Smooth muscle cell of the brain vasculature (primary cell): ENCODE results near the gene OR56A3.

Source experiments
- DNase-seq: peaks from one replicate; pipeline ENCODE4 v3.0.0-alpha.2; 2012; ENCODE audit warnings: low read depth, low spot score

OR56A3 gene

DNA sequence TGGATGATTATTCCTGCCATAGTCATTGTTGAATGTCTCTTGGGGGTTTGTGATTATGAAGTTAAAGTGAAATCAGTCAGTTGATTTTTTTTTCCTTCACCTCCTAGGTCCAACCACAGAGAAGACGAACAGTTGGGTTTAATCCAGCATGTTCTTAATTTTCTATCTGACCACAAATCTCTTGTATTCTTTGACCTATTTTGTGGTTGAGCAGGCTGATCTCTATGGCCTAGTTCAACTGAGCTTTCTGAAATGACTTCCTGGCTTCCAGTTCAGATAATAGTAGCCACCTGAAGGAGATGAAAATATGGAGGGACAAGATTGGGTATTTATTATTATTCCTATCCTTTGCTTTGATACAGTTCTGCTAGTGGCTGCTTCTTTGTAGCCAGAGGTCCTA is 31.5 kb downstream of the OR56A3 start:
- DNase-seq: no peak

DNA sequence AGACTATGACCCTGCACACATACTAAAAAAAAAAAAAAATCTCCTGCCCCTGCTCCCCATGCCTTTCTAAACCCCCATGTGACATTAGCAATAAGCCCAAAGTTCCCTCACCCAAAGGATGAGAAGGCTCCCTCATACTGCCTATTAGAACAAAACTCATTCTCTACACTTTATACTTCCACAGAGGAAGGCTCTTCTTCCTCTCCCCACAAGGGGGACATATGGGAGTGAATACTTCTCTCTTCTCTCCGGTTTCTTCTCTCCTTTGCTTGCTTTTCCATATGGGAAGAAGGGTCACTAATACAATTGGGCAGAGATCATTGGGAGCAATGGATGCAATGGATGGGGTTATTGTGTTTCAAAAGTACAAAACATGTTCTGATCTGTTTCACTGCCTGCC is 41.4 kb downstream of the OR56A3 start:
- no peak for DNase-seq

DNA sequence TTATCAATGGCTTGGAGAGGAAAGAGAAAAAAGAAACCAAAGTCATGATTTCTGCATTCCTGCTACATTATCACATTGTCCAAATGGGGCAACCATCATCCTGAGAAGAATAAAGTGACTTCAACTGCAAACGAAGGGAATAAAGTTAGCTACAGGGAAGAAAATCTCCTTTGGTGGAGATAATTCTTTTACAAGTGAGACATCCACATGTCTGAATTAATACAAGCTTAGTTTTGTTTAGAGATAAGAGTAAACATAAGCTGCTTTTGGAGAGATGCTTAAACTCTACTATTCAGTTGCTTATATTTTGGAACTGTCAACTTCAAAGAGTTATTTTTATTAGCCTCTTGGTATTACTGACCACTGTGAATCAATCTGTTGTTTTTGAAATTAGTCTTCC is 44.8 kb downstream of the OR56A3 start, which contains the start of gene OR52L1:
OR52L1 (minus strand) TSS at position 101 of the 400 bp plus-strand sequence; CDS start at position 46, 55 bp downstream.
- no peak for DNase-seq

- DNase-seq: no peak
Measured at GRCh38 chr11:5989203-5989602, 47.2 kb downstream of the OR56A3 start.

DNA sequence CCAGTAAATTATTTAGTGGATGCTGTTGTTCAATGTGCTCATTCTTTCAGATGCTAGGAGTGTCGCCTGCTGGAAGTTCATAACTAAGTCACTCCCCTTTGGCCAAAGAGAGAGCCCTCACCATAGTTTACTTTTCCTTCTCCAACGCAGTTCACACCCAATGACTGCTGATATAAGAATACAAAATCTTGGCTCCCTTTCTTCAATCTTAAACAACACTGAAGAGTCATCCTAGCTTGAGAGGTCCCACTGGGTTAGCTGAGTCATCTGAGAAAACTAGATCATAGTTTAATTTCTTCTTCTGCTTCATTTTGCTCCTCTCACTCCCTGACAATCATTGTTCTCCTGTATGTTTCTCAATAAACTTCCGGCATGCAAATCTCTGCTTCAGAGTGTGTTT is 50.1 kb downstream of the OR56A3 start:
- DNase-seq: no peak

DNA sequence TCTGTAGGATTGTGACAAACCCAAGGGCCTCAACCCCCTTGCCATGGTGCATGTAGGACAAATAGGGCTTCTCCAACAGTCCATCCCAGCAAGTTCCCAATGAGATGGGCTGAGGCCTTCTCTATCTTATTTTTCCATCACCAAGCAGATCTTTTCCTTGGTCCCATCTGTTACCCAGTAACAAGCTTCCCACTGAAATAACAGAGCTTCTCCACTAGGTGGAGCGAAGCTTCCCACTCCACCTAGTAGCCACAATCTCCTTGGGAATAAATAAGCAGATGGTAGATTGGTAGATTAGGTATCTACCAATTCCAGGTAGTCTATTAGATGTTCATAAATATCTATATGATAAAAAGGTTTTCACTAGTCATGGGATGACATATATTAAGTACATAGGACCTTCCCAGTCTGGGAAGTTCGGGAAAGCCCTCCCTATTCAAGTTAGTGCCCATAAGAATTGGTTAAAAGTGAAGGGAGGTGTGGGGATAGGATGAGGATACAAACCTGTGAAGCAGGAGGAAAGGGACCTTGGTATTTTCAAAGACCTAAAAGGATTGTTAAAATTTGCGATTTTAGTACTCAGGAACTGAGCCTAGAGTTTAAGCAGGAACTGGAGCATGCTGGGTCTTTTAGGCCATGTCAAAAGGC is 50.7 kb downstream of the OR56A3 start:
- no peak for DNase-seq

DNA sequence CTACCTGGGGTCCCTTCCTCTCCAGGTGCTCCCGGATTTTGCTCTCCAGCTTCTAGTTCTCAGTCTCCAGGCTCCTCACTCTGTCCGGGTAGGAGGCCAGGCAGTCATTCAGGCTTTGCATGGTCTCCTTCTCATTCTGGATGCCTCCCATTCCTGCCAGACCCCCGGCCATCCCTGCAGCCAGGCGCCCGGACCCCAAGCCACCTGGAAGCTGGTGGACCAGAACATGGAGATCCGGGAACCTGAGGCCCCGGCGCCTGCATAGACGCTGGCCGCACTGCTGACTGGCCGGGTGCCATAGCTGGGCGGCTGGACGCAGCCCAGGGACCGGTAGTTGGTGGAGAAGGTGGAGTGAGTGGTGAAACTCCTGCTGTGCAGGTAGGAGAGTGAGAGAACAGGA is 52.7 kb downstream of the OR56A3 start:
- DNase-seq: no peak
